H9 (cell line): ENCODE measurements around the gene HPGD. TPM values are rescaled to one million over a fixed set of nuclear protein-coding genes. Genes with fewer than 3 reads are reported as not detected.

ENCODE experiments used
- DNase-seq: peaks from one replicate; pipeline ENCODE4 v3.0.0-alpha.2; 2017
- H2AFZ ChIP-seq: one replicate; pipeline ENCODE4 v1.6.1; 2013; ENCODE audit warnings: mild to moderate bottlenecking, low read length, control low read depth, moderate library complexity
- H2AK5ac ChIP-seq: 2 replicates; pipeline ENCODE4 v1.6.1; 2013; ENCODE audit warnings: low read length, control low read depth, mixed read lengths; ENCODE audit not compliant: insufficient read length
- H2BK120ac ChIP-seq: one replicate; pipeline ENCODE4 v1.6.1; 2013; ENCODE audit warnings: low read depth, mild to moderate bottlenecking, low read length, control low read depth, inconsistent platforms; ENCODE audit not compliant: poor library complexity, severe bottlenecking
- H2BK12ac ChIP-seq: 2 replicates; pipeline ENCODE4 v1.6.1; 2013; ENCODE audit warnings: low read length, control low read depth, mixed read lengths, low read depth; ENCODE audit not compliant: insufficient read length
- H2BK15ac ChIP-seq: 2 replicates; pipeline ENCODE4 v1.6.1; 2013; ENCODE audit warnings: low read depth, low read length, control low read depth
- H2BK20ac ChIP-seq: one replicate; pipeline ENCODE4 v1.6.1; 2013; ENCODE audit warnings: low read depth, mild to moderate bottlenecking, low read length, control low read depth, inconsistent platforms; ENCODE audit not compliant: poor library complexity, severe bottlenecking
- H2BK5ac ChIP-seq: 2 replicates; pipeline ENCODE4 v1.6.1; 2013; ENCODE audit warnings: low read length, control low read depth, mixed read lengths; ENCODE audit not compliant: insufficient read length
- H3K14ac ChIP-seq: 2 replicates; pipeline ENCODE4 v1.6.1; 2013; ENCODE audit warnings: low read length, control low read depth; ENCODE audit not compliant: insufficient read depth
- H3K18ac ChIP-seq: 2 replicates; pipeline ENCODE4 v1.6.1; 2013; ENCODE audit warnings: low read depth, mild to moderate bottlenecking, mixed read lengths, low read length, control low read depth; ENCODE audit not compliant: insufficient read length
- H3K23ac ChIP-seq: 2 replicates; pipeline ENCODE4 v1.6.1; 2013; ENCODE audit warnings: low read length, control low read depth, mixed read lengths, low read depth; ENCODE audit not compliant: insufficient read length
- H3K23me2 ChIP-seq: 2 replicates; pipeline ENCODE4 v1.6.1; 2013; ENCODE audit warnings: low read depth, mild to moderate bottlenecking, mixed read lengths, low read length, control low read depth; ENCODE audit not compliant: insufficient read length, poor library complexity, severe bottlenecking
- H3K27ac ChIP-seq: 2 replicates; pipeline ENCODE4 v1.5.1; 2013; ENCODE audit warnings: low read length, control low read depth, mixed read lengths, low read depth; ENCODE audit not compliant: insufficient read length
- H3K27me3 ChIP-seq: 2 replicates; pipeline ENCODE4 v1.6.1; 2013; ENCODE audit warnings: low read length, control low read depth, inconsistent platforms; ENCODE audit not compliant: insufficient read depth
- H3K4ac ChIP-seq: 2 replicates; pipeline ENCODE4 v1.6.1; 2013; ENCODE audit warnings: low read depth, mild to moderate bottlenecking, control low read depth, inconsistent platforms, low read length, moderate library complexity
- H3K4me1 ChIP-seq: 2 replicates; pipeline ENCODE4 v1.6.1; 2013; ENCODE audit warnings: low read length, control low read depth, inconsistent platforms; ENCODE audit not compliant: insufficient read depth
- H3K4me2 ChIP-seq: 2 replicates; pipeline ENCODE4 v1.6.1; 2013; ENCODE audit warnings: low read length, control low read depth, mixed read lengths; ENCODE audit not compliant: insufficient read length, insufficient read depth
- H3K56ac ChIP-seq: 2 replicates; pipeline ENCODE4 v1.6.1; 2013; ENCODE audit warnings: low read depth, mild to moderate bottlenecking, mixed read lengths, low read length, control low read depth; ENCODE audit not compliant: insufficient read length
- H3K79me1 ChIP-seq: 2 replicates; pipeline ENCODE4 v1.6.1; 2013; ENCODE audit warnings: low read depth, mild to moderate bottlenecking, moderate library complexity, low read length, control low read depth, inconsistent platforms; ENCODE audit not compliant: insufficient read depth, poor library complexity, severe bottlenecking
- H3K79me2 ChIP-seq: 2 replicates; pipeline ENCODE4 v1.6.1; 2013; ENCODE audit warnings: low read length, control low read depth, inconsistent platforms; ENCODE audit not compliant: insufficient read depth
- H3K9ac ChIP-seq: 2 replicates; pipeline ENCODE4 v1.6.1; 2013; ENCODE audit warnings: low read length, control low read depth, mixed read lengths; ENCODE audit not compliant: insufficient read length; ENCODE audit errors: extremely low read depth
- H3K9me3 ChIP-seq: one replicate; pipeline ENCODE4 v1.6.1; 2013; ENCODE audit warnings: low read depth, low read length, inconsistent platforms; ENCODE audit not compliant: control insufficient read depth
- H3T11ph ChIP-seq: one replicate; pipeline ENCODE4 v1.6.1; 2013; ENCODE audit warnings: mild to moderate bottlenecking, low read length, control low read depth, inconsistent platforms
- H4K20me1 ChIP-seq: one replicate; pipeline ENCODE4 v1.6.1; 2013; ENCODE audit not compliant: control insufficient read depth, insufficient read length, insufficient read depth
- H4K5ac ChIP-seq: 2 replicates; pipeline ENCODE4 v1.6.1; 2013; ENCODE audit warnings: low read depth, mild to moderate bottlenecking, mixed read lengths, low read length, control low read depth; ENCODE audit not compliant: insufficient read length
- H4K8ac ChIP-seq: replicated peaks from 2 replicates; pipeline ENCODE4 v1.6.1; 2013; ENCODE audit warnings: low read length, control low read depth, mixed read lengths, low read depth; ENCODE audit not compliant: insufficient read length
- H4K91ac ChIP-seq: 2 replicates; pipeline ENCODE4 v1.6.1; 2013; ENCODE audit warnings: low read depth, mild to moderate bottlenecking, moderate library complexity, mixed read lengths, low read length, control low read depth; ENCODE audit not compliant: insufficient read length
- H3K27ac Mint-ChIP-seq, 3 experiments: 2 replicates in 2 of 3; 3 replicates in 1 of 3; pipeline ENCODE4 v1.8.0; 2020 to 2021; ENCODE audit warnings: mixed read lengths in 3 of 3, mild to moderate bottlenecking in 1 of 3, moderate library complexity in 1 of 3
- H3K27me3 Mint-ChIP-seq: 2 replicates; pipeline ENCODE4 v1.8.0; 2021; ENCODE audit warnings: low read depth, mild to moderate bottlenecking, moderate library complexity, mixed read lengths
- H3K36me3 Mint-ChIP-seq, 3 experiments: 2 replicates in 2 of 3; 3 replicates in 1 of 3; pipeline ENCODE4 v1.8.0; 2020 to 2021; ENCODE audit warnings: low read depth in 3 of 3, mixed read lengths in 3 of 3; ENCODE audit not compliant: insufficient read depth in 1 of 3
- H3K4me1 Mint-ChIP-seq, 2 experiments: 2 replicates each; pipeline ENCODE4 v1.8.0; 2020; ENCODE audit warnings: mixed read lengths in 2 of 2
- H3K4me3 Mint-ChIP-seq, 2 experiments: 2 replicates in 1 of 2; 3 replicates in 1 of 2; pipeline ENCODE4 v1.8.0; 2020 to 2021; ENCODE audit warnings: mild to moderate bottlenecking in 2 of 2, mixed read lengths in 2 of 2, moderate library complexity in 1 of 2
- H3K9me3 Mint-ChIP-seq, 2 experiments: 2 replicates in 1 of 2; 3 replicates in 1 of 2; pipeline ENCODE4 v1.8.0; 2020; ENCODE audit warnings: mild to moderate bottlenecking in 2 of 2, mixed read lengths in 2 of 2, moderate library complexity in 1 of 2
- CTCF ChIP-seq: fragments of 200-600 bp; sonication (generic); conservative IDR thresholded peaks from 3 replicates; pipeline ENCODE4 v1.8.0; 2021; ENCODE audit warnings: antibody characterized with exemption, mild to moderate bottlenecking
- WGBS: extraction: QIAGEN DNeasy Blood & Tissue Kit; methylation state at CpG from one replicate; pipeline ENCODE4 v1.1.7; 2013; ENCODE audit warnings: missing lambda C conversion rate, low lambda C conversion rate, mixed read lengths; ENCODE audit not compliant: insufficient read length; ENCODE audit errors: extremely low coverage; 5-methylcytosine and 5-hydroxymethylcytosine counted together
- total RNA-seq: library from RNA; stranded (reverse); gene quantifications from 2 replicates; pipeline ENCODE4 v1.2.1, GENCODE V29; 2021

Gene HPGD
- total RNA-seq, 1 experiment from 2014 or later, result 16.8 TPM

- no peak overlapping the region for H4K91ac ChIP-seq
- H4K5ac ChIP-seq, result no peak overlapping the region
- no peak overlapping the region for H3K4me2 ChIP-seq
- no peaks in the 10 kb centered on the region for H3K9me3 ChIP-seq
- H3T11ph ChIP-seq, result no peak overlapping the region
- no peak overlapping the region for H2AK5ac ChIP-seq
- no peak for TF ChIP-seq CTCF
- no peak overlapping the region for H3K18ac ChIP-seq
- no peaks in the 10 kb centered on the region for H3K27me3 ChIP-seq
- H3K23ac ChIP-seq, result no peak overlapping the region
- no CpG with 5 or more reads among the region's 3 CpGs for WGBS
- no peak overlapping the region for H2BK5ac ChIP-seq
- peak overlapping the region; percentile 47; the same call in 1 of the 2 replicates for H3K14ac ChIP-seq
- H2AFZ ChIP-seq, result no peak overlapping the region
- no peak for DNase-seq
- H2BK15ac ChIP-seq, result no peak overlapping the region
- no peak overlapping the region for H3K9ac ChIP-seq
- H3K4me1 ChIP-seq, result no peaks in the 10 kb centered on the region
- H3K36me3 Mint-ChIP-seq, result peaks cover 0 to 7% (median 0%) of the 10 kb centered on the region in 3 experiments; a peak in 2 of 7 replicates
- no peaks in the 10 kb centered on the region for H4K20me1 ChIP-seq
- H3K27ac Mint-ChIP-seq, result no peak overlapping the region
- H3K23me2 ChIP-seq, result no peaks in the 10 kb centered on the region
- no peak overlapping the region for H2BK120ac ChIP-seq
- no peaks in the 10 kb centered on the region for H3K9me3 Mint-ChIP-seq
- H3K4me3 Mint-ChIP-seq, result no peak overlapping the region
- no peak overlapping the region for H4K8ac ChIP-seq
- no peak overlapping the region for H3K27ac ChIP-seq
- no peaks in the 10 kb centered on the region for H3K79me2 ChIP-seq
- no peaks in the 10 kb centered on the region for H3K27me3 Mint-ChIP-seq
- H2BK20ac ChIP-seq, result no peak overlapping the region
- no peak overlapping the region for H3K56ac ChIP-seq
- H2BK12ac ChIP-seq, result no peak overlapping the region
- no peaks in the 10 kb centered on the region for H3K79me1 ChIP-seq
- peaks cover 6 to 8% of the 10 kb centered on the region in 2 experiments for H3K4me1 Mint-ChIP-seq
- H3K4ac ChIP-seq, result no peak overlapping the region
Observed at GRCh38 chr4:174494726-174495125, 27.6 kb downstream of the HPGD start.
